Memory B cell (primary cell): ENCODE data around the gene TMC1.
"Not testable (repeated sequence)": the region's sequence is repeated elsewhere in the genome, so short reads cannot be mapped to it uniquely, and the experiment has no call there.

Experiments used
- ATAC-seq: fragments of 150-1000 bp; cut with Tn5 transposase; 2 replicates; pipeline ENCODE4 v1.10.0; 2021; ENCODE audit warnings: low read depth, mild to moderate bottlenecking, moderate library complexity
- DNase-seq, 2 donors: peaks; one replicate each; pipeline ENCODE4 v3.0.0; 2022; ENCODE audit warnings: low spot score in 2 of 2
- H3K27ac Mint-ChIP-seq: one replicate; pipeline ENCODE4 v1.8.0; 2022; ENCODE audit warnings: mild to moderate bottlenecking, moderate library complexity, mixed read lengths
- H3K27me3 Mint-ChIP-seq: one replicate; pipeline ENCODE4 v1.8.0; 2022; ENCODE audit warnings: mixed read lengths
- H3K36me3 Mint-ChIP-seq: one replicate; pipeline ENCODE4 v1.8.0; 2022; ENCODE audit warnings: mild to moderate bottlenecking, mixed read lengths
- H3K4me1 Mint-ChIP-seq: one replicate; pipeline ENCODE4 v1.8.0; 2022; ENCODE audit warnings: mixed read lengths
- H3K4me3 Mint-ChIP-seq: one replicate; pipeline ENCODE4 v1.8.0; 2022; ENCODE audit warnings: mild to moderate bottlenecking, moderate library complexity, mixed read lengths
- H3K9me3 Mint-ChIP-seq: one replicate; pipeline ENCODE4 v1.8.0; 2022; ENCODE audit warnings: mixed read lengths

TMC1 gene

GRCh38 chr9:72786948-72787347 lies 265.5 kb downstream of the TMC1 start:
- no peaks in the 10 kb centered on the region for H3K4me1 Mint-ChIP-seq
- ATAC-seq = no peak
- no peak overlapping the region for H3K27ac Mint-ChIP-seq

GRCh38 chr9:72788966-72789735 lies 267.7 kb downstream of the TMC1 start:
- Mint-ChIP-seq H3K27me3 (no peaks in the 10 kb centered on the region), H3K9me3 (peaks cover 2% of the 10 kb centered on the region), H3K4me1 (no peaks in the 10 kb centered on the region), H3K27ac (no peak overlapping the region), H3K4me3 (no peak overlapping the region), H3K36me3 (no peaks in the 10 kb centered on the region)
- no peak for ATAC-seq
- DNase-seq = no peak

More at GRCh38 chr9:72786948-72787347, 265.5 kb downstream of the TMC1 start:
- H3K9me3 Mint-ChIP-seq = peaks cover 4% of the 10 kb centered on the region
- DNase-seq = no peak
- H3K27me3 Mint-ChIP-seq = no peaks in the 10 kb centered on the region
- H3K4me3 Mint-ChIP-seq = no peak overlapping the region
- no peaks in the 10 kb centered on the region for H3K36me3 Mint-ChIP-seq

GRCh38 chr9:72789885-72790284 lies 268.5 kb downstream of the TMC1 start:
- Mint-ChIP-seq H3K27me3 (no peaks in the 10 kb centered on the region), H3K36me3 (no peaks in the 10 kb centered on the region), H3K27ac (no peak overlapping the region), H3K4me3 (no peak overlapping the region), H3K9me3 (peaks cover 2% of the 10 kb centered on the region), H3K4me1 (no peaks in the 10 kb centered on the region)
- DNase-seq (no peak), ATAC-seq (no peak)

- DNase-seq (no peak), ATAC-seq (no peak)
- Mint-ChIP-seq H3K27me3 (no peaks in the 10 kb centered on the region), H3K36me3 (no peaks in the 10 kb centered on the region), H3K4me1 (no peaks in the 10 kb centered on the region), H3K27ac (no peak overlapping the region), H3K4me3 (no peak overlapping the region), H3K9me3 (peaks cover 5% of the 10 kb centered on the region)
Observed at GRCh38 chr9:72790989-72791388, 269.6 kb downstream of the TMC1 start.

GRCh38 chr9:72791436-72791835 lies 270.0 kb downstream of the TMC1 start:
- Mint-ChIP-seq H3K4me3 (no peak overlapping the region), H3K9me3 (peaks cover 6% of the 10 kb centered on the region), H3K27me3 (no peaks in the 10 kb centered on the region), H3K4me1 (no peaks in the 10 kb centered on the region), H3K27ac (no peak overlapping the region), H3K36me3 (no peaks in the 10 kb centered on the region)
- no peak for DNase-seq
- ATAC-seq = no peak

GRCh38 chr9:72794946-72795345 lies 273.5 kb downstream of the TMC1 start:
- ATAC-seq = no peak
- Mint-ChIP-seq H3K4me1 (no peaks in the 10 kb centered on the region), H3K27ac (no peak overlapping the region)

GRCh38 chr9:72800328-72800994 lies 279.1 kb downstream of the TMC1 start:
- Mint-ChIP-seq H3K27me3 (no peaks in the 10 kb centered on the region), H3K36me3 (no peaks in the 10 kb centered on the region), H3K4me1 (no peaks in the 10 kb centered on the region), H3K27ac (no peak overlapping the region), H3K9me3 (peaks cover 11% of the 10 kb centered on the region), H3K4me3 (no peak overlapping the region)
- DNase-seq = no peak
- no peak for ATAC-seq

More at GRCh38 chr9:72794946-72795345, 273.5 kb downstream of the TMC1 start:
- Mint-ChIP-seq H3K27me3 (no peaks in the 10 kb centered on the region), H3K36me3 (no peaks in the 10 kb centered on the region), H3K9me3 (peaks cover 8% of the 10 kb centered on the region), H3K4me3 (no peak overlapping the region)
- DNase-seq = no peak

- Mint-ChIP-seq H3K4me1 (no peaks in the 10 kb centered on the region), H3K27me3 (no peaks in the 10 kb centered on the region), H3K4me3 (no peak overlapping the region), H3K9me3 (peaks cover 5% of the 10 kb centered on the region), H3K36me3 (no peaks in the 10 kb centered on the region), H3K27ac (no peak overlapping the region)
- DNase-seq (no peak), ATAC-seq (no peak)
Observed at GRCh38 chr9:72805238-72805637, 283.8 kb downstream of the TMC1 start.

- not testable (repeated sequence) for H3K27ac Mint-ChIP-seq, DNase-seq, ATAC-seq, H3K27me3 Mint-ChIP-seq, H3K9me3 Mint-ChIP-seq, H3K36me3 Mint-ChIP-seq, H3K4me1 Mint-ChIP-seq, H3K4me3 Mint-ChIP-seq
Observed at GRCh38 chr9:72806313-72806809, 285.0 kb downstream of the TMC1 start.

- Mint-ChIP-seq H3K4me1 (no peaks in the 10 kb centered on the region), H3K27me3 (no peaks in the 10 kb centered on the region), H3K36me3 (no peaks in the 10 kb centered on the region), H3K4me3 (no peak overlapping the region), H3K9me3 (peaks cover 4% of the 10 kb centered on the region), H3K27ac (no peak overlapping the region)
- DNase-seq (no peak), ATAC-seq (no peak)
Observed at GRCh38 chr9:72807765-72808445, 286.5 kb downstream of the TMC1 start.

GRCh38 chr9:72808446-72808768 lies 287.0 kb downstream of the TMC1 start:
- no peaks in the 10 kb centered on the region for H3K27me3 Mint-ChIP-seq
- H3K4me1 Mint-ChIP-seq = no peaks in the 10 kb centered on the region
- ATAC-seq = no peak
- H3K27ac Mint-ChIP-seq = no peak overlapping the region
- H3K9me3 Mint-ChIP-seq = peaks cover 3% of the 10 kb centered on the region
- H3K36me3 Mint-ChIP-seq = no peaks in the 10 kb centered on the region
- DNase-seq = no peak
- no peak overlapping the region for H3K4me3 Mint-ChIP-seq

- H3K4me3 Mint-ChIP-seq = no peak overlapping the region
- ATAC-seq = no peak
- no peaks in the 10 kb centered on the region for H3K9me3 Mint-ChIP-seq
- DNase-seq = no peak
- H3K36me3 Mint-ChIP-seq = no peaks in the 10 kb centered on the region
- no peaks in the 10 kb centered on the region for H3K27me3 Mint-ChIP-seq
- H3K4me1 Mint-ChIP-seq = no peaks in the 10 kb centered on the region
- no peak overlapping the region for H3K27ac Mint-ChIP-seq
Observed at GRCh38 chr9:72809586-72809985, 288.2 kb downstream of the TMC1 start.

GRCh38 chr9:72812559-72813111 lies 291.2 kb downstream of the TMC1 start:
- DNase-seq = no peak
- Mint-ChIP-seq H3K27me3 (no peaks in the 10 kb centered on the region), H3K4me3 (no peak overlapping the region), H3K27ac (no peak overlapping the region), H3K36me3 (no peaks in the 10 kb centered on the region), H3K9me3 (no peaks in the 10 kb centered on the region), H3K4me1 (no peaks in the 10 kb centered on the region)
- no peak for ATAC-seq

GRCh38 chr9:72813544-72813943 lies 292.1 kb downstream of the TMC1 start:
- Mint-ChIP-seq H3K4me1 (no peaks in the 10 kb centered on the region), H3K27me3 (peaks cover 2% of the 10 kb centered on the region), H3K27ac (no peak overlapping the region), H3K36me3 (no peaks in the 10 kb centered on the region), H3K9me3 (no peaks in the 10 kb centered on the region), H3K4me3 (no peak overlapping the region)
- no peak for DNase-seq
- ATAC-seq = no peak
